Occipital lobe (tissue), 2 donors: ENCODE results near the gene PRDM1. TPM values are rescaled to one million over a fixed set of nuclear protein-coding genes. Genes with fewer than 3 reads are reported as not detected.

Experiments
- DNase-seq: peaks from one replicate; lab custom pipeline; 2025; lab: John Stamatoyannopoulos, UW
- total RNA-seq: library from RNA; depleted of rRNA; stranded (reverse); fragments of >200 nt; gene quantifications from one replicate; pipeline ENCODE4 v1.2.3, GENCODE V29; 2014

Gene PRDM1
- total RNA-seq, 1 donor from 2014 or later: 1.4 TPM

DNA sequence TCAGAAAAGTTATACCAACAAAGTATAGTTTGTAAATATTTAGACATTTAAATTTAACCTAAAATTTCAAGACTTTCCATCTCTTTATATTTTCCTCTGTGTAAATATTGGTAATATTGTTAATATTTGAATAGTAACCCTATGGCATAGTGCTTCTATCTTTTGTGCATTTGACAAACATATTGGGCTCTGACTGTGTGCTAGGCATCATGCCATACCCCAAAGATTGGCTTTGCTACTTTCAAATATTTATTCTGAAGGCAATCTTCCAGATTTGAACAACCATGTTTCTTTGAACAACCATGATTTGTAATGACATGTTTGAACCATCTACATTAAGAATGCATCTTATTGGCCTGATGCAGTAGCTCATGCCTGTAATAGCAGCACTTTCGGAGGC is 15.5 kb upstream of the PRDM1 start:
- no peak for DNase-seq

DNA sequence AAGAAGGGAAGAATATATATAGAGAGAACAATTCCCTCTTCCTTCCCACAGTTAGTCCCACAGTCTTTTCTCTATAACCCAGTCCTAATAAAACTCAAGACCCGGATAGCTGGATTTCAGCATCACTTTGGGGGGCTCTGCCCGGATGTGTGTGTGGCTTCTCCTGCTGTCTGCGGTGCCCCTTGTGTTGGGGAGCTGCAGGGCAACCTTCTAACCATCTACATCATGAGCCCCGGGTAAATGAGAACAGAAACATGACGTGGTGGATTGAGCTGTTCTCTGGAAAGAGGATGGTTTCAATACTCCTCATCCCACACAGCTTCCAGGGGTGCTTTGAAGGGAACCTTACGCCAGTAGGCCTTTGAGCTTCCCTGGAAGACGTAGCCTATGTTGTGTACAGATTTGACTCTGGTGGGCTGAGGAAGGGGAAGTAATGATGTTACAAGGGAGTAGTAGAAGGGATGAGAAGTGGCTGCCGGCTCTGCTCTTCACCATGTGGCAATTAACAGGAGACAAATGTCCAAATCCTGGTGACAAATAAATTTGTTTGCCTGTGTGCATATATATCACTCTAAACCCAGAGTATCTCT is 13.5 kb upstream of the PRDM1 start:
- DNase-seq: no peak

DNA sequence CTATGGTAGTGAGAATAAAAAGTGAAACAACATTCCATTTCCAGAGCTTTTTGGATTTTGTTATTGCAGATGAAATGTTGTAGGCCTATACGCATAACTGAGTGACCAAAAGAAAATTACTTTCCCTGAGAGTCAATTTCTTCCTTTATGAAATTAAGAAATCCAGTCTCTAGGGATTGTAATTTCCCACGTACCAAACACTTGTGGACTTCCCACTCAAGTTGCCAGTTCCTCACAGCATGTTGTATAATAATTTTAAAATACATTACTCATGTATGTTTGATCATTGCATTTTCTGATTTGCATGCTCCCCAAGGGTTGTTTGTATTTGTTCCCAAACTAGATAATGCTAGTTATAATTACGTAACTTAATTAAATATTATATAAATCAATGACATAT is 12.0 kb upstream of the PRDM1 start:
- no peak for DNase-seq

DNA sequence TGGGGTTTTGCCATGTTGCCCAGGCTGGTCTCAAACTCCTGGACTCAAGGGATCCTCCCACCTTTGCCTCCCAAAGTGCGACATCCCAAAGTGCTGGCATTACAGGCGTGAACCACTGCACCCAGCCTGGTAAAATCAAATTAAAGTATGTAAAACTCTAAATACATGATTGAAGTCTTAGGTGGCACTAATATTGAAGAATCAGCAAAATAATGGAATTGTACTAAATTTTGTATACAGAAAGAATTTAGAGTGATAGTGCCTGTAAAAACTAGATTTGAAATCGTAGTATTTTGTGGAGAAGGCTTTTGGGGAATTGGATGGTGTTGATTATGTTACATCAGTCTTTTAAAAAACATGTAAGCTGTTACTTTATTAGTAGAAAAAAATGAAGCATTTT is 10.0 kb upstream of the PRDM1 start:
- DNase-seq: no peak

DNA sequence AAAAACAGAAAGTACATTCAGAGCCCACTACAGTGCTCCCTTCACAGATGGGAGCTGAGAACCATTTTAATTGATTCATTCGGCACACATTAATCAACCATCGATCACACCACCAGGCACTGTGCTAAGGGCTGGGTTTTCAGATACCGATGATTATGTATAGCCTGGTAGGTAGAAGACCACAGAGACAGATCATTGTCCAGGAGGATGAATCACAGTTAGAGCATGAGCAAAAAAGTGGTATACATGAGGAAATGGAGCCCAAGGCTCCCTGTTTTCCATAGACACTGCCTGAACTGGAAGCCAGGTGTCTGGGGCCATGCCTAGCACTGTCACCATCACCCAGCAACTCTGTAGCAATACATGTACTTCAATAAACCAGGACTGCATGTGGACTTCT is 9.0 kb upstream of the PRDM1 start:
- no peak for DNase-seq

DNA sequence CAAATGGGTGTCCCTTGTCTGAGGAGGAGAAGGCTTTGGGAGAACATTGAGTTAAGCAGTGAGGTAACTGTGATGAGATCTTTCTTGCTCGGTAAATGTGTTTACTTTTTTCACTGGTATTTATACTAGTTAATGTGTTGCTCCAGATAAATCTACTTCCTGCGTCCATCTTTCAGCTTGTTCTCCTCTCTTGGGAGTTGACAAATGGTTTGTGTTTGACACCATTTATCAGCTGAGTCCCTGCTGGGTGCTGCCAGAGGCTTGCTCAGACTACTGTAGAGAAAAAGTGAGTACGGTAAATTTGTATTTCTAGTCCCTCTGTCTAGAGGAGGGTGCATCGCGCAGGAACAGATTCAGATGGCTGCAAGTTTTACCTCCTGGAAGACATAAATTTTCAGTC is 8.3 kb upstream of the PRDM1 start:
- DNase-seq: no peak

DNA sequence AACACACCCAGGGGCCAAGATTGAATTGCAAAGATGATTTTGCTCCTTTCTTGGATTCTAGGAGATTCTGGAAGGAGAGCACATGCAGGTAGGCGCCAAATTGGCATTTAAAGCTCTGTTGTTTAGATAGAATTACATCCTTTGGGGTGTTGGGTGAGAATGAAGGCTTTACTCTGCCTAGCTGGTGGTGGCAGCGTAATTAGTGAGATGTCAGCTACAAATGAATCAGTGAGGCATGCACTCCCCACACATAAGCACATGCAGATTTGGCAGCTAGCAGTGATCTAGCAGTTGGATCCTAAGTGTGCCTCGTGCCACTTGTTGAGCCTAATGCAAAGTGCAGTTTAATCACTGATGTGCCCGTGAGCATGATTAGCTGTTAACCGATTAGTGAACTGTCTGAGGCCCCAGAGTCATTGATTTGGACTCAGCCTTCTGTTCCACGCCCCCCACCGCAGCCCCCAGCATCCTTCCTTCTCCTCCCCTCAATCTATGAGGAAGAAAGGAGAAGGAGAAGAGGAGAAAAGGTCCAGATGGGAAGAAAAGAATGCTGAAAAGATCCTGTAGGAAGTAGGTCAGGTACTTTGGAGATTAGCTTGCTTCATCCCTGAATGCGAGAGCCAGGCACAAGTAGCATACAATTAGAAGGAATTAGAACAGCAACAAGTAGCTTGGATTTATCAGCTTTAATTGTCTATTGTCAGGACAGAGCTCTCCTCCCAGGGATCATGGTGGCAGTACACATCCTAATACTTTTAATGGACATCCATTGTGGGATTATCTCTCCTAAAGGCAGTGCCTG is 6.0 kb upstream of the PRDM1 start:
- DNase-seq: no peak

DNA sequence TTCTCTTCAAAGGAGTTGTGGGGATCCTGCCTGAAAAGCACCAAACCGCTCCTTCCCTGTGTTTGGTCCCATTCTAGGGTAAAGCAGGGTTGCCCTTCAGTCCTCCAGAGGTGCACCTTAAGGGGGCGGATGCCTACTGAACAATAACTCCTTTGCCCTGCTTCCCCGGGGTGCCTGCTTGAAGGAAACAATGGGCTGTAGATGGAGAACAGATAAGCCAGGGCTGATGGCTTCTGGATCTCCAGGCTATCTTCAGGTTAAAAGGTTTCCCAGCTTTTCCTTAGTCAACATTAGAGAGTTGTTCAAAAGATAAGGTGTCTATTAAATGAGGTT is 5.4 kb upstream of the PRDM1 start:
- DNase-seq: no peak

DNA sequence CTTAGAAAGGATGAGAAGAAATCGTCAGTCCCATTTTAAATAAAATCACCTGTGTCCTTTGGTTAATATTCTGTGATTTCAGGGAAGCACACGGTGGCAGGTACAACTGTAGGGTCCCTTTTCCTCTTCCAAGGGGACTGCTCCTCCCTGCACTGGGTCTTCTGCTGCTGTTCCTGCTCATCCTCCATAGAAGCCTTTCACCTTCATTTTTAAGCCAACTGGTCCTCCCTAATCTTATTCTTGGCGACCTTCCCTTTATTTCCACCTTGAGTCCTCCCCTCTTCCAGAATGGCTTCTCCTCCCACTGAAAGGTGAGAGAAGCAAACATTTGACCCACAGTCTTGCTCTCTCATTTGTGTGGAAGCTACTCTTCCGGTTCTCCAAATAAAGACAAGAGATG is 4.4 kb upstream of the PRDM1 start:
- no peak for DNase-seq

DNA sequence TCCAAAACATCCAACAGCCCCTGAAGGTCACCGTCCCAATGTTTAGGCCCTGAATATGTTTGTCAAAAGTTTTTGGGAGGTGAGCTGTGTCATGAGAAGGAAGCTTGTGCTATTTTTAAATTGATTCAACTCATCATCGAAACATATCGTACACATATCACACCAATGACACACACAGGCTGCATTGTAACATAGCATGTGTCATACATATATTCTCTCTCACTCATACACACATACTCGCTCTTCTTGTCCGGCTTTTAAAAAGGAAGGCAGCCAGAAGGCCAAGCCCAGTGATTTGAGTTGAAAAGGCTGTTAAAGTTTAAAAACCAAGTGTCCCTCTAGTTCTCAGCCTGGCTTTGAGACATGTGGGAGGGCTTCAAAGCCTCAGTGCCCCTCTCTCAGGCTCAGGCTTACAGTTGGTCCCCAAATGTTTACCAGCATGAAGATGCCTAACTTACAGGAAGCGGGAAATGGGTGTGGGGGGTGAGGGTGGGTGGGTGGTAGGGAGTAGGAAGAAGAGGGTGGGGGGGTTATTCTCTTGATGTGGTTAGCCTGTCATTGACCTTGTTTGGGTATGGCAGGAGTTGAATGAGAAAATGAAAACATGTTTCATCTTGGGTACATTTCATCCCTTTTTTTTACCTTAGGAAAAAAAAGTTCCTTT is 3.3 kb upstream of the PRDM1 start:
- no peak for DNase-seq

DNA sequence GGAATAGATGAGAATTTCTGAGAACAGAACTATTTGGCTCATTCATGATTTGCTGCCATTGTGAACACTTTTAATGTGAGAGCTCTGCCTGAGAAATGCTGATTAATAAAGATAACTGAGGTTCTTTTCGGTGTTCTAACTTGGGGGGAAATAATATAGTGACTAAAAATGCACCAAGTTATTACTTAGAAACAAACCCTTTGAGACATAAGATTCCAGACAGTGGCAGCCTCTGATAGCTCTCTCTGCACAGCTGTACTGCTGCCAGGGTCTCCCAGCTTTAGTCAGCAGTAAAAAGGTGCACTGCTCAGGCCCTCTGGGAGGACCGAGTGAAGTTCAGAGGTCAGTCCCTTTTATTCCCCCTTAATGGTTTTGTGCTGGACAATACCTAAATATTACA is 2.5 kb upstream of the PRDM1 start:
- DNase-seq: no peak

DNA sequence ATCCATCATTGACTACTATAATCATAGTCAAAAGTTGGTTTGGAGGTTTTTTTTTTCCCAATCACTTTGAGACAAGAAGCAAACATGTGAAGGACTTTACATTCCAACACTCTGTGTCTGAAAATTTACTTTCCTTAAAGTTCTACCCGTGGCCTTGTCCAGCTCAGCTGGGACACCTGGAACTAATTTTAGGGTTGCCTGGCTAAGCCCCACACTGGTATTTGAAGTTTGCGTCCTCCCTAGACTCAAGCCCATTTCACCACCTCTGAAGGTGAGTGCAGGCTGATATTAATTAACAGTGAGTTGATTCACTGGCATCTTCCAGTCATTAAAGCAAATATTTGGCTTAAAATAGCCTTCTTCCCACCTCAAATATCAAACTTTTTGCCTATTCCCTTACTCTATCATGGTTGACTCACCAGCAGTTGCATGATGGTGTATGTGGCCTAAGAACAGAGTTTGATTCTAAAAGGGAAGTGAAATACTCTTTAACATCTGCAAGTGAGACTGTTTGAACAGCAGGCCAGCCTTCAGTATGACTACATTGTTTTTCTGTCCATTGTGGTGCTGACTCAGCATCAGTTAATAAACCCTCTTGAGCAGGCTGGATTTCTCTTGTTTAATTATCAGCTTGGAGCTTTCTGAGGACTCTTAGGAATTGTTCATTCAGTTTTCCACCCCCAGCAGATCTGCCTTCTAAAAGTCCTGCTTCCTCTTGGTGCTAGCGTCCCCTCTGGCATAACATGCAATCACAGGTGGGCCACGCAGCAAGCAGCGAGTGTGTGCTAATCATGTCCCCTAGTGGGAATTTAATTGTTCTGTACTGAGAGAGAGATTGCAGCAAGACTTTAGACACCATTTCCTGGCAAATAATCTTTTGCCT is 1.8 kb upstream of the PRDM1 start:
- no peak for DNase-seq

DNA sequence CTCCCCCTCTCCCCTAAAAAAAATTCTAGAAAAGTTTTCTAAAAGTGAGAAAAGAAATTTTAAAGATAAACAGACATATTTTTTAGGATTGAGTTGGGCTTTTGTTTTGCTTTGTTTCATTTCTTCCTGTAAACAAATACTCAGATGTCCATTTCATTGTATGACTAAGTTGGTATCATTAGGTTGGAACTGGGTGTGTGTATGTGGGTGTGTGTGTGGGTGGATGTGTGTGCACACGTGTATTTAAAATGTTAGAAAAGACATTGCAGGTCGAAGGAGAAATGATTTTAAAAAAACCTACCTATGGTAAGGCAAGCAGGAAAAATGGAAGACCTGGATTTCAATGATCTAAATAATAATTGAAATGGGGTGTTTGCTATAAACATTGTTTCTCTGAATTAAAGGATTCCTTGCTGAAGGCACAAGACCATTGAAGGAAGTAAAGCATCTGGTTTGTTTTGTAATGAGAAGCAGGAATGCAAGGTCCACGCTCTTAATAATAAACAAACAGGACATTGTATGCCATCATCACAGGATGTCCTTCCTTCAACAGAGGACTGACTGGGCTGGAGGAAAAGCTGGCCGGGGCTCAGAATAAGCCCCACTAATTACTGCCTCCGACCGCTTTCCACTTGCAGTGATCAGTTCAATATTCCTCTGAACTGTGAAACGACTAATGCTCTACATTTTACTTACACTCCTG is 996 bp upstream of the PRDM1 start:
- DNase-seq: no peak

DNA sequence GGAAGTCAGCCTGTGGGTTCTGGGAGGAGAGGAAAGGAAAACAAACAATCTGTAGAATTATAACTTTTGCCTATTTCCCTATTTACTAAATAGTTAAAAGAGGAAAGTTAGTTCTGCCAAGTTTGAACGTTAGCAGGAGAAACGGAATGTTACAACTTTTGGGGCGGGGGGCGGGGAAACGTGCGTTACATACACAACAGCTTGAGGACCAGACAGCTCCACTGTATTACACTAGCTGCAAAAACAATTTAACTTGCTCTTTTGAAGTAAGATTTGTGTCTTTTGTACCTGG is 498 bp upstream of the PRDM1 start:
- no peak for DNase-seq

DNA sequence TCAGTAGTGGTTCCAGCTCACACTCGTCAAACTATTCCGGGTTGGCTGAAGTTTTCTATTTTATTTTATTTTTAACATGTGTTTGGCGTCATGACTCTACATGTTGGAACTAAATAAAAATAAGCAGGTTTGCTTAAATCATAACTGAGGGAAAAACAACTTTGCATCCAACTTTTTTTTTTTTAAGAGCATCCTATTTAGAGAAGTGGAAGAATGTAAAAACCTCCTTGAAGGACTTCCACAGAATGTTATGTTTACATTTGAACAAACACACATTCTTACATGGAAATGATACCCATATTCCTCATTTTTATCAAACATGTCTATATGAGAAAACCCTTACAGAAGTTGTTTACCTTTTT is 659 bp downstream of the PRDM1 start:
- DNase-seq: no peak

DNA sequence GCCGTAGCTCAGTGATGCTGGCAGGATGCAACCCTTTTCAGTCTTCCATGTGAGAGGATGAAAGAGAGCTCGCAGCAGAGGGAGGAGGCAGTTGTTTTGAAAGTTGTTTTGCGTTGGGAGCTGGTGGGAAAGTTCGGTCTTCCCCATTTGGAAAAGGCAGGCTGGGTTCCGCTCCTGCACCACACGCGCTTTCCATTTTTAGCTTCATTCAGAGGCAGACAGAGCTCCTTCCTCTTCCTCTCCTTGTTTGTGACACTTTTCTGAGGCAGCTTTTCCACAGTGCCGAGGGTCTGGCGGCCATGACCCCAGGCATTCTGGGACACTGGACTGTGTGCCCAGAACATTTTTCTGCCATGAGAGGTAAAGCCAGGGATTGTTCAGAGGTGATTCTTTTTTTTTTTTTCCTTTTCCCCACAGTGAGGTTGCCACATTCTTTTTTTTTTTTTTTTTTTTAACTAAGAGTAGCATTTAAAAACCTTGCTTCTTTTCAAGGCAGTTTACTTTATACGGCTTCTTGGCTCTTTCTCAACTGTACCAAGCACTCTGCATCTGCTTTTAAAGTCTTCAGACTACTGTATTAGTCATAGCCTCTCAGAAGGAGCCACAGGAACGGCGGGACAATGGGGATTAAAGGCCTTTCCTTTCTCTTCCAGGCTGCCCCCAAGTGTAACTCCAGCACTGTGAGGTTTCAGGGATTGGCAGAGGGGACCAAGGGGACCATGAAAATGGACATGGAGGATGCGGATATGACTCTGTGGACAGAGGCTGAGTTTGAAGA is 1.6 kb downstream of the PRDM1 start:
- no peak for DNase-seq

DNA sequence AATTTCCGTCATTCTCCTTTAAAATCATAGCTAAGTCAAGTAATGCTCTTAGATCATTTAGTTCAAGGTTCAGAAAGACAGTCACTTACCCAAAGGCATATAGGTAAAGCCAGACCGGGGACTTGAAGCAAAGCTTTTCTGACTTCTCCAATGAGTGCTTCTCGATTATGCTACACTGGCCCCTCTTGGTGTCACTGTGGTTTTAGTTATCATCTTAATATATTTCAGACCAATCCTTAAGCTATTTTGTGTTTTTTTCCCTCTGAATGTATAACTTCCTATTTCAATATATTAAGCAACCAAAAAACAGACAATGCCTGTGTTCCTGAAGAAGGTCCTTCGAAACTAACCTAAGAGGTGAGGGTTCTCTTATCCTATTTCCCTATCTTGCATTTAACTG is 3.9 kb downstream of the PRDM1 start:
- no peak for DNase-seq

DNA sequence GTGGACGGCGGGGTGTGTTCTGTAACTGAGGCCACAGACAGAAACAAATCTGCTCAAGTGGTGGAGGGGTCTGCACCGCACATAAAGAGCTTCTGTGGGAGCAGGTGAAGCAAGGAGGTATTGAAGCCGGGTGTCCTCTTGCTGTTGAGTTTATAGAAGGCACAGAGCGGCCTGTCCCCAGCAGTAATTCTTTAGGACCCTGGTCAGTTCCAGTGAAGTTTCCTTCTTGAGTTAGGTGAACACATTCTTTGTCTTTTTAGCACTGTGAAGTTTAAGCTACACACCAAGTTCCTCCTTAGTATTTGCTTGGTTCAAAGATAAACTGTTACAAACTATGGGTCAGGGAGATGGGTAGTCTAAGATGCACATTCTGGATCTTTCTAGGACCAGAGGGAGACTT is 6.1 kb downstream of the PRDM1 start:
- DNase-seq: no peak

DNA sequence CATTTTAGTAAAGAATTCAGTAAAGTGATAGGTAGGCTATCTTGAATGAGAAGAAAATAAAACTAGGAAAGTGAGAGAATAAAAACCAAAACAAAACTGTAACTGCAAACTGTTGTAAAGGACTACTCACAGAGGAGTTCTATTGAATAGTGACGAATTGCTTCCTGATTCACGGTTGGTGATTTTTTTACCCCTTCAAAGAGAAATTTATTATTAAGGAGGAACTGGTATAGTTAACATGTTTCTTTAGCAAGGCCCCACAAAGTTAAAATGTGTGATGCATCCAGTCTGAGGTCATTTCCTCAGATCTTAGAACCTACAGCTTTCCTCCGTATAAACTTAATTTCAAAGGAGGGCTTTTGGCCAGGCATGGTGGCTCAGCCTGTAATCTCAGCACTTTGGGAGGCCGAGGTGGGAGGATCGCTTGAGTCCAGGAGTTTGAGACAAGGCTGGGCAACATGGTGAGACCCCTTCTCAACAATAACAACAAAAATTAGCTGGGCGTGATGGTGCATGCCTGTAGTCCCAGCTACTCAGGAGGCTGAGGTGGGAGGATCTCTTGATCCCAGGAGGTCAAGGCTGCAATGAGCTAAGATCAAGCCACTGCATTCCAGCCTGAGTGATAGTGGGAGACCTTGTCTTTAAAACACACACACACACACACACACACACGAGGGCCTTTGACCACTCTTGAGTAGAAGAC is 8.3 kb downstream of the PRDM1 start:
- DNase-seq: no peak

DNA sequence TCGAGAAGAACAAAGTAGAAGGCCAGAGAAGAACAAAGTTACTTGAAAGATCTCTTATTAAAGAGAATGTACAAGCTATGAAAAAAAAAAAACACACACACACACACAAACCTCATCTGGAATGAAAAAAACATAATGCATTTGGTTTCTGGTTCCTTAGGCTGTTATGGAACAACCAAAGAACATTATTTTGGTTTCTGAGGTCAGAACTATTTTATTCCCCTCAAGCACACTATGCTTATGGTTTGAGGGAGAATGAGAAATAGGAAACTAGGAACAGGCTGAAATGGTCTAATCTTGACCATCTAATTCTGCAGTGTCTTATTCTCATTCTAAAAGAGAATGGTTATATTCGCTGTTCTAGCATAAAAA is 8.8 kb downstream of the PRDM1 start:
- DNase-seq: no peak
